GM18505 (cell line): Measurements from ENCODE around the gene GLI3.

Experiments used
- ATAC-seq: cut with Tn5 transposase; IDR thresholded peaks from one replicate; pipeline ENCODE4 v1.9.1; 2021; ENCODE audit not compliant: unreplicated experiment
- POLR2A ChIP-seq: IDR thresholded peaks from 4 replicates; pipeline ENCODE4 v1.6.1; 2011; ENCODE audit warnings: borderline replicate concordance; ENCODE audit not compliant: insufficient read depth, insufficient read length; ENCODE audit errors: extremely low read depth

GLI3 gene

GRCh38 chr7:42070068-42070467 lies 166.9 kb downstream of the GLI3 start:
- ATAC-seq: no peak
- no peak for TF ChIP-seq POLR2A

GRCh38 chr7:42069590-42069989 lies 167.4 kb downstream of the GLI3 start:
- TF ChIP-seq POLR2A: no peak

GRCh38 chr7:42068554-42069280 lies 168.3 kb downstream of the GLI3 start:
- ATAC-seq: no peak
- TF ChIP-seq POLR2A: no peak

More at GRCh38 chr7:42069590-42069989, 167.4 kb downstream of the GLI3 start:
- no peak for ATAC-seq

GRCh38 chr7:42065942-42066341 lies 171.1 kb downstream of the GLI3 start:
- no peak for TF ChIP-seq POLR2A
- no peak for ATAC-seq

GRCh38 chr7:42065015-42065414 lies 172.0 kb downstream of the GLI3 start:
- no peak for ATAC-seq
- no peak for TF ChIP-seq POLR2A

GRCh38 chr7:42064534-42064933 lies 172.5 kb downstream of the GLI3 start:
- ATAC-seq: no peak
- no peak for TF ChIP-seq POLR2A

- TF ChIP-seq POLR2A: no peak
- ATAC-seq: no peak
Observed at GRCh38 chr7:42059275-42059674, 177.7 kb downstream of the GLI3 start.

- ATAC-seq: no peak
- TF ChIP-seq POLR2A: no peak
Observed at GRCh38 chr7:42057331-42057730, 179.7 kb downstream of the GLI3 start.

GRCh38 chr7:42055171-42055570 lies 181.8 kb downstream of the GLI3 start:
- TF ChIP-seq POLR2A: no peak
- no peak for ATAC-seq

- no peak for TF ChIP-seq POLR2A
- no peak for ATAC-seq
Observed at GRCh38 chr7:42053834-42054233, 183.2 kb downstream of the GLI3 start.

- no peak for ATAC-seq
- TF ChIP-seq POLR2A: no peak
Observed at GRCh38 chr7:42049761-42050160, 187.2 kb downstream of the GLI3 start.

GRCh38 chr7:42046483-42046882 lies 190.5 kb downstream of the GLI3 start:
- TF ChIP-seq POLR2A: no peak
- no peak for ATAC-seq

GRCh38 chr7:42045961-42046360 lies 191.0 kb downstream of the GLI3 start:
- no peak for ATAC-seq
- TF ChIP-seq POLR2A: no peak

GRCh38 chr7:42039921-42040320 lies 197.1 kb downstream of the GLI3 start:
- no peak for ATAC-seq

GRCh38 chr7:42035210-42035609 lies 201.8 kb downstream of the GLI3 start:
- no peak for TF ChIP-seq POLR2A
- ATAC-seq: no peak

More at GRCh38 chr7:42039921-42040320, 197.1 kb downstream of the GLI3 start:
- no peak for TF ChIP-seq POLR2A
